ENCODE data around the gene TOX2. TPM values are rescaled to one million over a fixed set of nuclear protein-coding genes. Genes with fewer than 3 reads are reported as not detected.

TOX2 gene
- total and polyA plus RNA-seq, 2 of the 8 experiments (the other 6 are each of a cell fraction or from before 2014, with no cell fraction given), result 1.8 to 3.4 TPM

DNA sequence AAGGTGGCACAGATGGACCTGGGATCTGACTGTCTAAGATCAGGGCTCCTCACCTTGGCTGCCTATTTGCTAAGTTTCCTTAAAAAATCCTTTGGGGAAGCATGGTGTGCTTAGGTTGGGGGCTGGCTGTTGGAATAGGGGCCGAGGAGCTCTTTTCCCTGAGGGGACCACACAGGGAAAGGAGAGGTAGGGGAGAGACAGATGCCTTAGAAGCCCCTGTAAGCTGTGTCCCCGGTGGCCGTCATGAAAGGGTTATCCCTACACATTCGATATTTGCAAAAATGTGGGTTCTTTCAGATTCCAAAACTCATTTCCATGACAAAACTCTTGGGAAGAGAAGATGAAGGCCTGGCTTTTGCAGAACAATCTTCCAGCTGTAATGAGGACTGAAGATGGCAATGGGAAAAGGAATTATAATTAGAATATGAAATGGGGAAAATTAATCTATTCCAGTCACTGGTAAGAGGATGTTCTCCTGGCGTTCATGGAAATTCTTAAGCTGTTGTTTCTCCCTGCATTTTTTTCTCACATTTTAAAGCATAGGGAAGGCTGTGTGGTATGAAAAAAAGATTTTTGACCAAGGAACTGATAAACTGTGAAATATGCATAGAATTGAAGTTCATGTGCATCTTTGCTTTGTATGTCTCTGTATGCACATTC lies 53.8 kb downstream of the TOX2 start:
- CTCF ChIA-PET (ENCODE audit: partially characterized antibody), result interaction anchor here (0.7 to 7.0 kb wide), 3 partner anchors 16 to 56 kb away, joined by 3 to 32 read pairs (median 3); no protein-coding TSS in a partner anchor
- no peak overlapping the region for H3K4ac ChIP-seq (replicated peaks; ENCODE audit: insufficient read length, low read depth, low read length)
- TF ChIP-seq TAF1 (IDR thresholded peaks at IDR 0.05; ENCODE audit: low read depth, low read length) (no peak), HDAC6 (IDR thresholded peaks at IDR 0.05; ENCODE audit: low read depth, low read length) (no peak), CHD2 (IDR thresholded peaks at IDR 0.05; ENCODE audit: low read length) (no peak), JUN (IDR thresholded peaks at IDR 0.05; ENCODE audit: low read depth, low read length) (no peak), TBP (IDR thresholded peaks at IDR 0.05; ENCODE audit: low read depth, low read length) (no peak), HDAC2 (IDR thresholded peaks at IDR 0.05; ENCODE audit: borderline replicate concordance in 1 of 2, low read depth in 2 of 2, low read length in 2 of 2) (no peak), SP1 (IDR thresholded peaks at IDR 0.05; ENCODE audit: low read depth, low read length) (no peak)

More for the DNA sequence above, 53.8 kb downstream of the TOX2 start:
- Histone ChIP-seq H3K23ac (ENCODE audit: insufficient read length) (no peak overlapping the region), H3K18ac (ENCODE audit: extremely low read depth, low read length) (no peak overlapping the region), H3K9ac (replicated peaks in 1 of 4; ENCODE audit: extremely low read depth in 1 of 4, low read depth in 3 of 4, low read length in 3 of 4) (no peak overlapping the region), H2BK15ac (ENCODE audit: low read length) (no peak overlapping the region), H2AFZ (ENCODE audit: low read length) (no peak overlapping the region), H2BK20ac (ENCODE audit: low read length) (no peak overlapping the region), H2BK12ac (ENCODE audit: low read depth, low read length) (no peak overlapping the region), H3K36me3 (ENCODE audit: control insufficient read depth in 2 of 4, insufficient read depth in 4 of 4, low read length in 3 of 4) (no peaks in the 10 kb centered on the region), H2BK5ac (ENCODE audit: low read depth, low read length) (no peak overlapping the region), H4K8ac (ENCODE audit: extremely low read depth, insufficient read depth, low read length) (no peak overlapping the region), H3K4me3 (ENCODE audit: extremely low read depth in 1 of 4, insufficient read depth in 2 of 4, low read depth in 3 of 4, low read length in 4 of 4) (no peak overlapping the region), H4K91ac (replicated peaks; ENCODE audit: insufficient read length, low read length) (no peak overlapping the region), H4K5ac (ENCODE audit: insufficient read length, low read depth, low read length) (no peak overlapping the region), H3K79me2 (ENCODE audit: control insufficient read depth in 1 of 2, insufficient read depth in 2 of 2, low read length in 2 of 2) (no peaks in the 10 kb centered on the region), H2BK120ac (replicated peaks; ENCODE audit: low read depth, low read length) (no peak overlapping the region), H3K4me1 (replicated peaks in 1 of 4; ENCODE audit: control insufficient read depth in 3 of 4, insufficient read depth in 4 of 4, low read length in 3 of 4) (peaks cover 0 to 7% (median 1%) of the 10 kb centered on the region in 4 experiments; a peak in 3 of 7 replicates), H2AK5ac (ENCODE audit: low read depth, low read length) (no peak overlapping the region), H3K27ac (ENCODE audit: low read depth, low read length) (no peak overlapping the region), H3K56ac (replicated peaks; ENCODE audit: insufficient read length, low read depth, low read length) (no peak overlapping the region), H4K20me1 (replicated peaks in 1 of 2; ENCODE audit: control insufficient read depth in 1 of 2, insufficient read depth in 2 of 2, low read length in 2 of 2) (peaks cover 0 to 5% of the 10 kb centered on the region in 2 experiments), H3K9me3 (ENCODE audit: insufficient read depth in 2 of 2, low read depth in 1 of 2, low read length in 1 of 2) (no peaks in the 10 kb centered on the region), H3K27me3 (replicated peaks in 1 of 4; ENCODE audit: control insufficient read depth in 3 of 4, extremely low read depth in 1 of 4, insufficient read depth in 3 of 4, low read length in 3 of 4) (peaks cover 0 to 2% (median 0%) of the 10 kb centered on the region in 4 experiments; a peak in 1 of 7 replicates), H3K14ac (ENCODE audit: insufficient read length) (no peak overlapping the region), H3K4me2 (ENCODE audit: insufficient read depth in 1 of 2, low read depth in 2 of 2, low read length in 2 of 2) (no peak overlapping the region), H3K79me1 (ENCODE audit: low read depth, low read length) (no peaks in the 10 kb centered on the region), H3K23me2 (ENCODE audit: low read depth, low read length) (peaks cover 7% of the 10 kb centered on the region; the same call in 1 of the 2 replicates)
- FAIRE-seq, result no peak
- 72% methylated on average over 5 of the region's 5 CpGs; no CpG with 5 or more reads in 1 of the 2 experiments for WGBS, 2 experiments (ENCODE audit: extremely low coverage in 1 of 2, insufficient coverage in 1 of 2, insufficient read length in 1 of 2, insufficient replicate concordance in 2 of 2, low coverage in 1 of 2, low lambda C conversion rate in 2 of 2, missing lambda C conversion rate in 1 of 2)
- no peak for DNase-seq (ENCODE audit: low read depth in 1 of 2, low spot score in 2 of 2)
- POLR2A ChIA-PET (ENCODE audit: partially characterized antibody), result interaction anchor here (1.1 kb wide), 1 partner anchor 10 kb away, joined by 3 read pairs; no protein-coding TSS in a partner anchor

Data from H1 (cell line).